Measurements from ENCODE around the gene TACC2.

TACC2 gene

GRCh38 chr10:122255509-122256301, 266.7 kb downstream of the TACC2 start:
- no peak for DNase-seq

- DNase-seq, result no peak
Observed at GRCh38 chr10:122257041-122257440, 268.1 kb downstream of the TACC2 start.

- DNase-seq, result no peak
Observed at GRCh38 chr10:122258136-122259074, 269.4 kb downstream of the TACC2 start.

DNA sequence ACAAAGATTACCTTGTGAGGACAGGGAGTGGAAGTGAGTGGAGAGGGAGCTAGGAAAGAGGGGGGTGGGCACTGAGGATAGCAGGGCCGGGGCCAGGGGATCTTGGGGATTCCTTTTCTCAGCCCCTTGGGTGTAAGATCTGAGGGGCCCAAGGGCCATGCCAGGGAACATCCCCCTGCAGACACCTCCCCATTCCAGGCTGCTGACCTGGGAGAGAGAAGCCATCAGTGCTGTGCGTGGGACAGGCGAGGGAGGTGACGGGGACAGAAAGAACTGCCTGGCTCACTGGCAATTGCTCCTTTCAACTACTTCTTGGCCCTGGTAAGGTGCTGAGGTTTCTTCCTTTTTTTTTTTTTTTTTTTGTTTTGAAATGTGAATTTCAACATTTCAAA, 270.1 kb downstream of the TACC2 start:
- no peak for DNase-seq

- no peak for DNase-seq
Observed at GRCh38 chr10:122261584-122261983, 272.6 kb downstream of the TACC2 start.

GRCh38 chr10:122263971-122264370, 275.0 kb downstream of the TACC2 start:
- DNase-seq, result no peak

- no peak for DNase-seq
Observed at GRCh38 chr10:122264436-122264835, 275.5 kb downstream of the TACC2 start.

- DNase-seq, result no peak
Observed at GRCh38 chr10:122264931-122265330, 276.0 kb downstream of the TACC2 start.

GRCh38 chr10:122265896-122266295, 276.9 kb downstream of the TACC2 start:
- DNase-seq, result no peak

GRCh38 chr10:122267849-122268737, 279.1 kb downstream of the TACC2 start:
- DNase-seq, result peak; percentile 21

- DNase-seq, result no peak
Observed at GRCh38 chr10:122269059-122269687, 280.2 kb downstream of the TACC2 start.

DNA sequence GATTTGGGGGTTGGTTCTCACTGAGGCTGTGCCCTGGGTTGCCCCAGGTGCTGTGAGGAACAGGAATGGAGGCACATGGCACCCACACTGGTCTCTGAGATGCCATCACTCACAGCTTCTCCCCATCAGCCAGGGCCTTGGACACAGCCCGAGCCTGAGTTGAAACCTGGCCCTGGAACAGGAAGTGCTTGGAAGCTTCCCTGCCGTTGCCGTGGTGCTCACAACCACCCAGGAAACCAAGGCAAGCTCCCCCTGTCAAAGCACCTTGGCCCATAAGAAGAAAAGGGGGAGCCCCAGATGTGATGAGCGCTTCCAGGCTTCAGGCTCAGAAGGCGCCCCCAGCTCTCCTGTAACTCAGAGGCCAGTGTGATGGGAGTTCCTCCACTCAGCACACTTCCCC, 282.1 kb downstream of the TACC2 start, which contains the start of gene BTBD16:
Gene BTBD16 (plus strand): TSS at position 221 of the 400 bp plus-strand sequence. CDS start 3,786 bp downstream, outside the sequence.
- DNase-seq, result no peak

DNA sequence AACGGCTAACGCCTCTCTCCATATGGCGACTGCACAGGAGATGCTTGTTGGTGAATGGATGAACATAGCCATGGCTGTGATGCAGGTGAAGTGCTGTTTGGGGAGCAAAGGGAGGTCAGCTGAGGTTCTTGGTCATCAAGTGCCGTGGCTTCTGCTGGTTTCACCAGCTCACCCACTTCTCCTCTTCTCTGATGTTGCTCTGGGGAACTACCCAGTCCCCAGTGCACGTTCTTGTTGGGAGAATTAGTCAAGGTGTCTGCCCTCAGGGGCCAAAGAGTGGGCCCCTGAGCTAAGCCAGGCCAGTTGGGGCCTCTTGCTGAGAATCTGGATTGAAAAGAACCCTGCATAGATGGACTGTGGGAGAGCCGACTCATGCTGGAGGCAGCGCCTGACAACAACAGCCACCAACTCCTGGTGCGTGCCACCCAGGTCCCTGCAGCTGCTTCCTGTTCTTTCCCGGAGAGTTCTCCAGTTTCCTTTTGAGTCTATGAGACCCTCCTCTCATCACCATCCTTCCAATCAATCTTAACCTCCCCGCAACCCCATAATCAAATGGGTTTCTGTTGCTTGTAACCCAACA, 285.1 kb downstream of the TACC2 start:
- DNase-seq, result no peak

DNA sequence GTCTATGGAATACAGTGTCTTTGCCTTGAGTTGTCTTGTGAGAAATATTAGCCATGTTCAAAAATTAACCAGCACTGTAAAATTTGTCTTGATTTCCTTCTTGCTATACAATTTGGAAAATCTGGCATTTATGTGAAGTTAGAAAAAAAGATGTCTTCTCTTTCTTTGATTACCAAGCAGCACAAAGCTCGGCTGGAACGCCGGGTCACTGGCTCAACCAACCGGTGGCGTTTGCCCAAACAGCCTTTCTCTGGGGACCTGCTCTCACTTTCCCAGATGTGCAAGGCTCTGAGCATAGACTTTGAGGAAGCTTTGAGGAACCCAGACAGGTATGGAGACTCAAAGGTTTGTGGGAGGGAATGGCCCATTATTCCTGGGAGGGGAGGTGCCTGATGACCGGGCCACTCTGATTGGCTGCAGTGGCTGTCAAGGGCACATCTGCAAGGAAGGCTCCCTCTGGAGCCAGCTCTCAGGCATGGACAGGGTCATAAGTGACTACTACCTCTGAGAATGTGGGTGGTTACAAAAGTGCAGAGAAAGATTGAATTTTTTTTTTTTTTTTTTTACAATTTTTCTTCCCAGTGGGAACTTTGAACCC, 287.7 kb downstream of the TACC2 start:
- DNase-seq, result no peak

DNA sequence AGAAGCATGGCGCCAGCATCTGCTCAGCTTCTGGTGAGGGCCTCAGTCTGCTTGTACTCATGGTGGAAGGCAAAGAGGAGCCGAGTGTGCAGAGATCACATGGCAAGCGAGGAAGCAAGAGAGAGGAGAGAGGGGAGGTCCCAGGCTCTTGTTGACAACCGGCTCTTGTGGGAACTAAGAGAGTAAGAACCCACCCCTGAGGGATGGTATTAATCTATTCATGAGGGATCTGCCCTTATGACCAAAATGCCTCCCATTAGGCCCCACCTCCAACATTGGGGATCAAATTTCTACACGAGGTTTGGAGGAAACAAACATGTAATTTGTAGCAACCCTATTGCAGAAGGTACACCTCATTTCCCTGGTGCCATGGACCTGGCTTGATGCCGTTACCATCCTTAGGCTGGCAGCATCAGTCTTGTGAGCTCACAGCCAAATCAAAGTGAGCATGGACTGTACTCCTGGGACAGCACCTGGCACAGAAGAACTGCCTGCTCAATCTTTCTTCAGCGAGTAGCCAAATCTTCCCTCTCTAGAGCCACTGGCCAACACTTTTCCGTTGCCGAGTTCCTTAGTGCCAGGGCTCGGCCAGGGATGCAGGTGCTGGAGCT, 288.7 kb downstream of the TACC2 start:
- DNase-seq, result no peak

DNA sequence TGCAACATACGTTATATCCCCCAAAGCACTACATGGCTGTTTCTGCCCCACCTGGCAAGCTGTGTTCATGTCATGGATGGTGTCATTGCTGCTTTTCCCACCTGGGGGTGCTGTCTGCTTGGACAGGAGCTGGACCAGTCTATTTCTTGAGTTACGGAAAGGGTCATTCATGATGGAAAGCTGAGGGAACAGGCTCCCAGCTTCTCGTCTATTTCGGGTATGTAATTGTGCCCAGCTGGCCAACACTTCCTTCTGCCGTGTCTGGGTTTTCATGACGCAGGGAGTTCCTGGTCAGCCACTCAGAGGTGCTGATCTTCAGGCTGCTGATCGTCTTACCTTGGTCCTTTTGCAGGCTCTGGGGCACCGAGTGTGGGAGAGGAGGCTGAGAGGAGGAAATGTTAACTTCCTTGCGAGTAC, 290.8 kb downstream of the TACC2 start:
- no peak for DNase-seq

- no peak for DNase-seq
Observed at GRCh38 chr10:122280156-122280555, 291.2 kb downstream of the TACC2 start.

- no peak for DNase-seq
Observed at GRCh38 chr10:122281018-122281626, 292.2 kb downstream of the TACC2 start.

DNA sequence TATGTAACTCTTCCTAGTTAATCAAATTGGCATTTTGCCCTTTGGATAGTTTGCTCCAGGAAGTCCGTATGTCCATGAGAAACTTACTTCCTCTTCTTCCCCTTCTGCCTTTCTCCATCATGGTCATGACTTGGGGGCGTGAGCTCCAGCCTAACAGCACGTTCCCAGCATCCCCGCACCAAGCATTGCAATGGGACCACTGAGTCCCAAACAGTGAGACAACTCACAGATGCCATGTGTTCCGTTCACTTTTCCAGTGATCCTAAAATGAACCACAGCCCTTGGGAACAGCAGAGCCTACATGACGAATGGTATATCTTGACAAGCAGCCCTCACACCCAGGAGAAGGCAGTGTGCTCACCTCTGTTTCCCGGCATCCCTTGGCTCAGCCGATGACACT, 292.8 kb downstream of the TACC2 start:
- no peak for DNase-seq

DNA sequence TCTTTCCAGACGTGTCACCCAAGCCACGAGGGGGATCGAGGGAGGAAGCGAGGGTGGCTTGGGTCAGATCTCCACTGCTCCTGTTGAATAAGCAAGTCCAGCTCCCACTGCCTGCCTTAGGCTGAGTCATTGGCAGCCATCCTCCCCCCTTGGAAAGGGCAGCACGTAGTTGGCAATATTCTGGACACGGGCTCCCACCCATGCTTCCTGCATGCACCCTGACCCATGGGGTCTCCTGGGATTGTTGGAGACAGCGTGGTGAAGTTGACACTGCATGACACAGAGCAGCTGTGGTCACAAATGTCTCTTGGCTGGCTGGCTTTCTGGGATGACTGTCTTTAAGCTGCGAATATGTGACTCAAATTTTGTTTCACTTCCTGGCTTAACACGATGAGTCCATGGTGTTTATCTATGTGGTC, 293.3 kb downstream of the TACC2 start:
- no peak for DNase-seq
